Stimulated activated CD4-positive, alpha-beta T cell treated with anti-CD3 and anti-CD28 coated beads, Interleukin-4, amount 100 ng/mL, for 1 hour (primary cell): ENCODE data around the gene HTT-AS.

ENCODE experiments used
- DNase-seq: peaks from one replicate; pipeline ENCODE4 v3.0.0-alpha.2; 2020

Gene HTT-AS

GRCh38 chr4:3029464-3029863 is 44.9 kb downstream of the HTT-AS start:
- no peak for DNase-seq

- DNase-seq: no peak
These were observed 47.8 kb downstream of the HTT-AS start for GRCh38 chr4:3026540-3026939.

GRCh38 chr4:3025881-3026280 is 48.5 kb downstream of the HTT-AS start:
- no peak for DNase-seq

GRCh38 chr4:3022651-3023050 is 51.7 kb downstream of the HTT-AS start:
- DNase-seq: no peak

- DNase-seq: no peak
These were observed 52.2 kb downstream of the HTT-AS start for GRCh38 chr4:3022112-3022511.

GRCh38 chr4:3021627-3022026 is 52.7 kb downstream of the HTT-AS start:
- DNase-seq: no peak

GRCh38 chr4:3021127-3021526 is 53.2 kb downstream of the HTT-AS start:
- no peak for DNase-seq

- no peak for DNase-seq
These were observed 55.0 kb downstream of the HTT-AS start for GRCh38 chr4:3019145-3019846.

GRCh38 chr4:3017504-3017903 is 56.8 kb downstream of the HTT-AS start:
- DNase-seq: no peak

- DNase-seq: no peak
These were observed 57.4 kb downstream of the HTT-AS start for GRCh38 chr4:3016961-3017360.

GRCh38 chr4:3013839-3014350 is 60.4 kb downstream of the HTT-AS start:
- no peak for DNase-seq
